Glutamatergic neuron (in vitro differentiated cells): Measurements from ENCODE around the gene TCEANC2. TPM values are rescaled to one million over a fixed set of nuclear protein-coding genes. Genes with fewer than 3 reads are reported as not detected.
A peak's percentile ranks its signal among the peaks of the same experiment; 100 is the strongest.

ENCODE experiments used
- DNase-seq: peaks from one replicate; pipeline ENCODE4 v3.0.0; 2022
- H3K27ac Mint-ChIP-seq: one replicate; pipeline ENCODE4 v1.8.0; 2020; ENCODE audit warnings: mild to moderate bottlenecking, mixed read lengths, inconsistent platforms; ENCODE audit not compliant: unreplicated experiment
- H3K27me3 Mint-ChIP-seq: one replicate; pipeline ENCODE4 v1.8.0; 2020; ENCODE audit warnings: mild to moderate bottlenecking, moderate library complexity, mixed read lengths, inconsistent platforms; ENCODE audit not compliant: unreplicated experiment
- H3K36me3 Mint-ChIP-seq: one replicate; pipeline ENCODE4 v1.8.0; 2020; ENCODE audit warnings: mild to moderate bottlenecking, mixed read lengths, inconsistent platforms; ENCODE audit not compliant: unreplicated experiment
- H3K4me1 Mint-ChIP-seq: one replicate; pipeline ENCODE4 v1.8.0; 2020; ENCODE audit warnings: mild to moderate bottlenecking, low read depth, mixed read lengths, inconsistent platforms; ENCODE audit not compliant: unreplicated experiment
- H3K4me3 Mint-ChIP-seq: one replicate; pipeline ENCODE4 v1.8.0; 2020; ENCODE audit warnings: mild to moderate bottlenecking, mixed read lengths, inconsistent platforms; ENCODE audit not compliant: unreplicated experiment
- H3K9me3 Mint-ChIP-seq: one replicate; pipeline ENCODE4 v1.8.0; 2020; ENCODE audit warnings: mild to moderate bottlenecking, moderate library complexity, mixed read lengths, inconsistent platforms; ENCODE audit not compliant: unreplicated experiment
- total RNA-seq: library from RNA; stranded (reverse); fragmentation: NEBNext Ultra II Directional; extraction: Animal tissue kit (Norgen Biotek cat#: 25700); gene quantifications from one replicate; pipeline ENCODE4 v1.2.1, GENCODE V29; 2021; ENCODE audit not compliant: unreplicated experiment
- TF ChIP-seq, protein P1 (sequence below): fragments of 200-600 bp; sonication (generic); IDR thresholded peaks from one replicate; pipeline ENCODE4 v1.5.0; 2021; ENCODE audit not compliant: partially characterized antibody, unreplicated experiment

TCEANC2 gene
- total RNA-seq, 1 donor from 2014 or later = 10.7 TPM

DNA sequence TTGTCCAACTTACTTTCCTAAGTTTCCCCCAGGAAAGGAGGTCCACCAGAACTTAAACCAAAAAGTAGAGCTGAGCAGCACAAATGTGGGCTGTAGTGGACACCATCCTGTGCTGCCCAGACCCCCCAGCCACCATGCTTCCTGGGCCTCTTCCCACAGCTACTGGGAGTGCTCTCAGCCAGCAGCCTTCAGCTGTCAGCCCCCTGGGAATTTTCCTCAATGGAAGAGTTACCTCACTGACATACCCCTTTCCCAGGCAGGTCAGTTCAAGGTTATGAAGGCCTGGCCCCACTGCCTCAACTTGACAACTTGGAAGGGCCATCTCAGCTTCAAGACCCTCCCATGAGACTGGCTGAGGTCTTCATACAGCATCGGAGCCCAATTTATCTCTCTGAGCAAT lies 51.7 kb downstream of the TCEANC2 start:
- no peak for DNase-seq
- TF ChIP-seq, protein P1, sequence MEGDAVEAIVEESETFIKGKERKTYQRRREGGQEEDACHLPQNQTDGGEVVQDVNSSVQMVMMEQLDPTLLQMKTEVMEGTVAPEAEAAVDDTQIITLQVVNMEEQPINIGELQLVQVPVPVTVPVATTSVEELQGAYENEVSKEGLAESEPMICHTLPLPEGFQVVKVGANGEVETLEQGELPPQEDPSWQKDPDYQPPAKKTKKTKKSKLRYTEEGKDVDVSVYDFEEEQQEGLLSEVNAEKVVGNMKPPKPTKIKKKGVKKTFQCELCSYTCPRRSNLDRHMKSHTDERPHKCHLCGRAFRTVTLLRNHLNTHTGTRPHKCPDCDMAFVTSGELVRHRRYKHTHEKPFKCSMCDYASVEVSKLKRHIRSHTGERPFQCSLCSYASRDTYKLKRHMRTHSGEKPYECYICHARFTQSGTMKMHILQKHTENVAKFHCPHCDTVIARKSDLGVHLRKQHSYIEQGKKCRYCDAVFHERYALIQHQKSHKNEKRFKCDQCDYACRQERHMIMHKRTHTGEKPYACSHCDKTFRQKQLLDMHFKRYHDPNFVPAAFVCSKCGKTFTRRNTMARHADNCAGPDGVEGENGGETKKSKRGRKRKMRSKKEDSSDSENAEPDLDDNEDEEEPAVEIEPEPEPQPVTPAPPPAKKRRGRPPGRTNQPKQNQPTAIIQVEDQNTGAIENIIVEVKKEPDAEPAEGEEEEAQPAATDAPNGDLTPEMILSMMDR = no peak
- Mint-ChIP-seq H3K27me3 (peaks cover 5% of the 10 kb centered on the region), H3K4me3 (no peak overlapping the region), H3K27ac (no peak overlapping the region), H3K4me1 (peaks cover 7% of the 10 kb centered on the region), H3K9me3 (no peaks in the 10 kb centered on the region), H3K36me3 (no peaks in the 10 kb centered on the region)

DNA sequence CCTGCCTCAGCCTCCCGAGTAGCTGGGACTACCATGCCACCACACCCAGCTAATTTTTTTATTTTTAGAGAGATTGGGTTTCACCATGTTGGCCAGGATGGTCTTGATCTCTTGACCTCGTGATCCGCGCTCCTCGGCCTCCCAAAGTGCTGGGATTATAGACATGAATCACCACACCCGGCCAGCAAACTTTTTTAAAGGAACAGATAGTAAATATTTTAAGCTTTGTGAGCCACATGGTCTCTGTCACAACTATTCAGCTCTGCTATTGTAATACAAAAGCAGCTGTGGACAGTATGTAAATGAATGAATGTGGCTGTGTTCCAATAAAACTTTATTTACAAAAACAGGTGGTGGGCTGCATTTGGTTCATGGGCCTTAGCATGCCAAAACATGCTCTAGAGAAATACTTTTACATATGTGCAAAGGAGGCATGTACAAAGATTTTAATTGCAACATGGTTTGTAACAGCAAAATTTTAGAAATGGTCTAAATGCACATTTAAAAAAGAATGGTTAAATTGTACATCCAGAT lies 52.4 kb downstream of the TCEANC2 start:
- Mint-ChIP-seq H3K27me3 (peaks cover 5% of the 10 kb centered on the region), H3K9me3 (no peaks in the 10 kb centered on the region), H3K27ac (no peak overlapping the region), H3K36me3 (no peaks in the 10 kb centered on the region), H3K4me1 (peaks cover 12% of the 10 kb centered on the region), H3K4me3 (no peak overlapping the region)
- no peak for DNase-seq
- TF ChIP-seq, protein P1 = no peak

DNA sequence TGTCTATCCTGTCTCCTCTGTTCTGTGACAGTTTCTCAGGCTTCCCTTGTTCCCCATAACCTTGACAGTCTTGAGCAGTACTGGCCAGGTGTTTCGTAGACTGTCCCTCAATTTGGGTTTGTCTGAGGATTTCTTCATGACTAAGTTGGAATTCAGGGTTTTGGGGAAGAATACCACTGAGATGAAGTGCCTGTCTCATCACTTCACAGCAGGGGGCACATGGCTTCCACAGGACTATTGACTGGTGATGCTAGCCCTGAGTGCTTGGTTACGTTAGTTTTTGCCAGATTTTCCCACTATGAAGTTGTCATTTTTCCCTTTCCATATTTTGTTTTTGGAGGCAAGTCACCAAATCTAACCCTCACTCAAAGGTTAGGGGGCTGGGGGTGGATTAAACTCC lies 53.7 kb downstream of the TCEANC2 start:
- Mint-ChIP-seq H3K9me3 (no peaks in the 10 kb centered on the region), H3K36me3 (no peaks in the 10 kb centered on the region), H3K27ac (no peak overlapping the region), H3K27me3 (peaks cover 5% of the 10 kb centered on the region), H3K4me3 (no peak overlapping the region), H3K4me1 (peaks cover 19% of the 10 kb centered on the region)
- TF ChIP-seq, protein P1 = no peak
- DNase-seq = peak; percentile 42

DNA sequence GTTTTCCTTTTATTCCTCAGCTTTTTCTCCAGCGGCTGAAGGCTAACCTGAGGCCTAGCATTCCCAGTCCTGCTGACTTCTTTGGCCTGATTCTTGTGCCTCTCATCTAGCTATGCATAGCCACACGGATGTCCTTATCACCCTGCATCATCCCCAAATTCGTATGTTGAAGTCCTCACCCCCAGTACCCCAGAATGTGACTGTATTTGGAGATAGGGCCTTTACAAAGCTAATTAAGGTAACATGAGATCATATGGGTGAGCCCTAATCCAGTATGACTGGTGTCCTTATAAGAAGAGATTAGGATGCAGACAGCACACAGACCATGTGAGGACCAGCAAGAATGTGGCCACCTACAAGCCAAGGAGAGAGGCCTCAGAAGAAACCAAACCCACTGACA lies 54.7 kb downstream of the TCEANC2 start:
- Mint-ChIP-seq H3K27me3 (peaks cover 2% of the 10 kb centered on the region), H3K9me3 (no peaks in the 10 kb centered on the region), H3K36me3 (no peaks in the 10 kb centered on the region), H3K4me1 (peaks cover 21% of the 10 kb centered on the region), H3K4me3 (no peak overlapping the region), H3K27ac (no peak overlapping the region)
- TF ChIP-seq, protein P1 = no peak
- no peak for DNase-seq

DNA sequence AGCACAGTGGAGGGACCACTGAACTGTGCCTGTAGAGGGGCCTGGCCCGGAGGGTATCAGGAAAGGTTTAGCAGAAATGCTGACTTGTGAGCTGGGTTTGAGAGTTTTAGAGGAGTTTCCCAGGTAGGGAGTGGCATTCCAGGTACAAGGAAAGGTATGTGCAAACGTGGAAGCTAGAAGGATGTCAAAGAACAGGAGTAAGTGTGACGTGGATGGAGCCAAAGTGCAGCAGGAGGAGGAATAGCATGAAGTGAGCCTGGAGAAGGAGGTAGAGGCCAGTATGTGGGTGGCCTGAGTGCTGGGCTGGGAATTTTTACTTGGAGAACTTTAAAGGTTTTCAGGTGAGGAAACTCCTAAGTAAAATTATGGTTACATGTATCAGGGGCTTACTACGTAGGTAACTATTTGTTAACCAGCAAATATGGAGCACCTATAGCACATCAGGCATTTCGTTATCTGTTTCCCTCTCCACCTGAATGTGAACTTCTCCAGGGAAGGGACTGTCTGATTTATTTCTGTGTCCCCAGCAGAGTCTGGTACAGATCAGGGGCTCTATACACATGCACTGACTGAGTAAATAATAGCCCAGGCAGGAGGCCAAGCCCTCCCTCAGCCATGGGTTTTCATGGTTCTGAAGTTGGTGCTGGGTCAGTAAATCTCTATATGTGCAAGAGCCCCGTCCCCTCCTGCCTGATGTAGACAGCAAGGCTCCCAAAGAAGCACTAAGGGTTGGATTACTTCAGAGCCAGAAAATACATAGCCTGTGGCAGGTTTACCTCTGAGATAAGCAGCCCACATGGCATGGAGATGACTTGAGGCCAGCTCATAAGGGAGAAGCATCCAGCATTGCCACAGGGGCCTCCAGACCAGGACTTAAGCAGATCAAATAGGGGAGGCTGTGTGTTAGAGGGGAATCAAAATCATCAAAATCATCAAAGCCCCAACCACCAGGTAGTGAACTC lies 56.0 kb downstream of the TCEANC2 start:
- Mint-ChIP-seq H3K27me3 (peaks cover 2% of the 10 kb centered on the region), H3K9me3 (no peaks in the 10 kb centered on the region), H3K27ac (no peak overlapping the region), H3K4me1 (peaks cover 24% of the 10 kb centered on the region), H3K36me3 (no peaks in the 10 kb centered on the region), H3K4me3 (peak overlapping the region; percentile 45)
- no peak for DNase-seq
- TF ChIP-seq, protein P1 = no peak
